ENCODE results near the gene VMP1.

VMP1 gene

GRCh38 chr17:59707149-59707970 lies at the start of gene VMP1, which contains the start of gene PTRH2:
Gene VMP1 (plus strand): TSS chr17:59707654. CDS start chr17:59731447, 23,793 bp downstream.
Gene PTRH2 (minus strand): TSS chr17:59707430. CDS start chr17:59697978, 9,452 bp downstream.
- DNase-seq (ENCODE audit: low read depth): peak; percentile 99
- H3K4me3 ChIP-seq (ENCODE audit: low read depth, low read length): peak within 1 kb of the TSS; percentile 99
- TF ChIP-seq POLR2A (IDR thresholded peaks at IDR 0.05; ENCODE audit: extremely low read depth, insufficient read length) (peak; percentile 89), MYC (IDR thresholded peaks at IDR 0.05; ENCODE audit: low read depth, low read length) (peak; percentile 100), CTCF (IDR thresholded peaks at IDR 0.05; ENCODE audit: low read depth, low read length) (no peak), MAX (IDR thresholded peaks at IDR 0.05; ENCODE audit: low read depth, low read length) (peak; percentile 98)

- no peak overlapping the region for H3K4me3 ChIP-seq (ENCODE audit: low read depth, low read length)
- peak; percentile 6 for DNase-seq (ENCODE audit: low read depth)
- TF ChIP-seq CTCF (IDR thresholded peaks at IDR 0.05; ENCODE audit: low read depth, low read length) (no peak), MAX (IDR thresholded peaks at IDR 0.05; ENCODE audit: low read depth, low read length) (no peak), POLR2A (IDR thresholded peaks at IDR 0.05; ENCODE audit: extremely low read depth, insufficient read length) (no peak), MYC (IDR thresholded peaks at IDR 0.05; ENCODE audit: low read depth, low read length) (no peak)
Measured at GRCh38 chr17:59666235-59666634, 41.2 kb upstream of the VMP1 start.

DNA sequence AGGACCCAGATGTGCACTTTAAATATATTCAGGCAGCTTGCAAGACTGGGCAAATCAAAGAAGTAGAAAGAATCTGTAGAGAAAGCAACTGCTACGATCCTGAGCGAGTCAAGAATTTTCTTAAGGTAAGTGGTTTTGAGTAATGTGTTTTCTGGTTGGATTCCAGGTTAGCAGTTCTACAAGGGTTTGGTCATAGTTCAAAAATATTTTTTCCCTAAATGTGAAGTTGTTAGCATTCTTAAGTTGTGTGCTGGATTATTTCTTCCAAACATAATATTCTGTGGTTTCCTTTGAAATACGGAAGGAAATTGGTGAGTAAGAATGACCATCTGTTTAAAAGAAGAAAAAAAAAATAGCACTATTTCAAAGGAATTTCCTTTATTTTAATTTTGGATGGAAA lies 38.6 kb upstream of the VMP1 start:
- DNase-seq (ENCODE audit: low read depth): peak; percentile 4
- TF ChIP-seq MYC (IDR thresholded peaks at IDR 0.05; ENCODE audit: low read depth, low read length) (no peak), MAX (IDR thresholded peaks at IDR 0.05; ENCODE audit: low read depth, low read length) (no peak), POLR2A (IDR thresholded peaks at IDR 0.05; ENCODE audit: extremely low read depth, insufficient read length) (no peak), CTCF (IDR thresholded peaks at IDR 0.05; ENCODE audit: low read depth, low read length) (no peak)
- no peak overlapping the region for H3K4me3 ChIP-seq (ENCODE audit: low read depth, low read length)

- DNase-seq (ENCODE audit: low read depth): no peak
- TF ChIP-seq CTCF (IDR thresholded peaks at IDR 0.05; ENCODE audit: low read depth, low read length) (no peak), POLR2A (IDR thresholded peaks at IDR 0.05; ENCODE audit: extremely low read depth, insufficient read length) (no peak), MYC (IDR thresholded peaks at IDR 0.05; ENCODE audit: low read depth, low read length) (no peak), MAX (IDR thresholded peaks at IDR 0.05; ENCODE audit: low read depth, low read length) (no peak)
- H3K4me3 ChIP-seq (ENCODE audit: low read depth, low read length): no peak overlapping the region
Measured at GRCh38 chr17:59669411-59669810, 38.0 kb upstream of the VMP1 start.

GRCh38 chr17:59669944-59670343 lies 37.5 kb upstream of the VMP1 start:
- DNase-seq (ENCODE audit: low read depth): no peak
- TF ChIP-seq MAX (IDR thresholded peaks at IDR 0.05; ENCODE audit: low read depth, low read length) (no peak), CTCF (IDR thresholded peaks at IDR 0.05; ENCODE audit: low read depth, low read length) (no peak), POLR2A (IDR thresholded peaks at IDR 0.05; ENCODE audit: extremely low read depth, insufficient read length) (no peak), MYC (IDR thresholded peaks at IDR 0.05; ENCODE audit: low read depth, low read length) (no peak)
- no peak overlapping the region for H3K4me3 ChIP-seq (ENCODE audit: low read depth, low read length)

Data from NB4 (cell line).